HepG2 (cell line): ENCODE data around the gene FAM171A2. TPM values are rescaled to one million over a fixed set of nuclear protein-coding genes. Genes with fewer than 3 reads are reported as not detected.

Experiments
- ATAC-seq: fragments of 200-7000 bp; cut with Tn5 transposase; 3 replicates; pipeline ENCODE4 v1.9.1; 2020; ENCODE audit warnings: mild to moderate bottlenecking, moderate library complexity
- BruUV-seq: library from RNA; stranded (reverse); fragments of 400-500 nt; replicated peaks from 2 replicates; lab custom pipeline; 2021; lab: Mats Ljungman, UMichigan
- CTCF ChIA-PET: fragments of 300-600 bp; formaldehyde crosslinking; extraction: SDS; loops from one replicate; lab custom pipeline; 2021; ENCODE audit warnings: low total read pairs, inconsistent platforms, low intra/inter-chr PET ratio; lab: Yijun Ruan, JAX
- POLR2A ChIA-PET: fragments of 350-600 bp; sonication (Branson Sonifier 250); formaldehyde crosslinking; loops from one replicate; lab custom pipeline; 2020; ENCODE audit warnings: antibody characterized with exemption, inconsistent platforms; lab: Yijun Ruan, JAX
- DNase-seq: peaks from one replicate; pipeline ENCODE4 v3.0.0-alpha.2; 2015; ENCODE audit warnings: low spot score
- FAIRE-seq: peaks from 3 replicates; lab custom pipeline; 2011; peaks lifted over from hg19 to GRCh38; lab: Jason Lieb, UNC
- H2AFZ ChIP-seq: one replicate; pipeline ENCODE4 v1.6.1; 2011; ENCODE audit warnings: low read length, inconsistent platforms
- H3K27ac ChIP-seq: fragments of 300-600 bp; 3 replicates; pipeline ENCODE4 v1.8.0; 2011; ENCODE audit warnings: mixed run types, mild to moderate bottlenecking, mixed read lengths, low read length, inconsistent platforms; ENCODE audit not compliant: insufficient read depth; ENCODE audit errors: extremely low read length
- H3K27me3 ChIP-seq, 2 experiments: fragments of 200-600 bp in 1 of 2; 2 replicates in 1 of 2; 3 replicates in 1 of 2; pipeline versions ENCODE4 v1.6.0 to v1.8.0; 2011; ENCODE audit warnings: low read length in 2 of 2, mild to moderate bottlenecking in 2 of 2, moderate library complexity in 2 of 2, inconsistent platforms in 1 of 2; ENCODE audit not compliant: insufficient read depth in 2 of 2, control insufficient read depth in 1 of 2
- H3K36me3 ChIP-seq, 2 experiments: fragments of 200-600 bp in 1 of 2; replicated peaks in 1 of 2; 2 replicates in 1 of 2; 3 replicates in 1 of 2; pipeline versions ENCODE4 v1.5.1 to v1.8.0; 2011; ENCODE audit warnings: low read length in 2 of 2, inconsistent platforms in 1 of 2; ENCODE audit not compliant: insufficient read depth in 2 of 2, control insufficient read depth in 1 of 2
- H3K4me1 ChIP-seq: 2 replicates; pipeline ENCODE4 v1.5.1; 2012; ENCODE audit warnings: low read length, inconsistent platforms; ENCODE audit not compliant: insufficient read depth
- H3K4me2 ChIP-seq: 2 replicates; pipeline ENCODE4 v1.6.0; 2011; ENCODE audit warnings: low read depth, low read length, inconsistent platforms
- H3K4me3 ChIP-seq, 3 experiments: fragments of 200-600 bp in 1 of 3; sonication (generic), shearing (Covaris generic) in 1 of 3; replicated peaks in 1 of 3; 2 replicates each; pipeline ENCODE4 v1.5.1; 2011 to 2016; ENCODE audit warnings: low read length in 3 of 3, inconsistent platforms in 2 of 3, low read depth in 2 of 3, mild to moderate bottlenecking in 2 of 3, control low read depth in 1 of 3, mixed read lengths in 1 of 3; ENCODE audit not compliant: insufficient read depth in 1 of 3
- H3K79me2 ChIP-seq: one replicate; pipeline ENCODE4 v1.6.1; 2011; ENCODE audit warnings: low read length, inconsistent platforms; ENCODE audit not compliant: insufficient read depth
- H3K9ac ChIP-seq: 2 replicates; pipeline ENCODE4 v1.6.0; 2011; ENCODE audit warnings: mild to moderate bottlenecking, low read depth, low read length, inconsistent platforms; ENCODE audit not compliant: insufficient read depth
- H3K9me3 ChIP-seq: 2 replicates; pipeline ENCODE4 v1.5.1; 2012; ENCODE audit warnings: mild to moderate bottlenecking, low read length
- H4K20me1 ChIP-seq: 2 replicates; pipeline ENCODE4 v1.6.0; 2011; ENCODE audit warnings: inconsistent platforms, mild to moderate bottlenecking, low read length, moderate library complexity; ENCODE audit not compliant: insufficient read depth
- ADNP ChIP-seq: sonication (generic); formaldehyde crosslinking; IDR thresholded peaks from 2 replicates; pipeline ENCODE4 v1.4.0; 2020; ENCODE audit warnings: missing genetic modification reagents
- CEBPB ChIP-seq: IDR thresholded peaks from 2 replicates; pipeline ENCODE4 v1.6.1; 2011; ENCODE audit warnings: low read depth, low read length, improper control_type of control experiment, borderline replicate concordance
- GATAD1 ChIP-seq: IDR thresholded peaks from 2 replicates; pipeline ENCODE4 v1.6.1; 2016; ENCODE audit warnings: missing genetic modification reagents, missing compliant biosample characterization
- HIVEP1 ChIP-seq: sonication (generic); formaldehyde crosslinking; IDR thresholded peaks from 2 replicates; pipeline ENCODE4 v1.4.0; 2020; ENCODE audit warnings: mild to moderate bottlenecking, missing genetic modification reagents
- HNRNPK ChIP-seq: fragments of 200-400 bp; formaldehyde crosslinking; IDR thresholded peaks from 2 replicates; pipeline ENCODE4 v1.6.1; 2018; ENCODE audit warnings: low read length, low read depth, moderate library complexity, mild to moderate bottlenecking; ENCODE audit not compliant: poor library complexity, severe bottlenecking
- PTBP1 ChIP-seq: fragments of 200-400 bp; formaldehyde crosslinking; IDR thresholded peaks from 2 replicates; pipeline ENCODE4 v1.6.1; 2018; ENCODE audit warnings: low read length, low read depth; ENCODE audit not compliant: poor library complexity, severe bottlenecking
- RAD51 ChIP-seq: fragments of 450-650 bp; IDR thresholded peaks from 2 replicates; pipeline ENCODE4 v1.6.1; 2016; ENCODE audit warnings: borderline replicate concordance
- SAP130 ChIP-seq: IDR thresholded peaks from 2 replicates; pipeline ENCODE4 v1.6.1; 2016; ENCODE audit warnings: low read depth
- SMARCE1 ChIP-seq: fragments of 450-650 bp; IDR thresholded peaks from 2 replicates; pipeline ENCODE4 v1.6.1; 2017; ENCODE audit warnings: borderline replicate concordance
- STAG1 ChIP-seq: sonication (generic); formaldehyde crosslinking; IDR thresholded peaks from 2 replicates; pipeline ENCODE4 v1.4.0; 2020; ENCODE audit warnings: missing genetic modification reagents
- TBX2 ChIP-seq: sonication (generic); formaldehyde crosslinking; IDR thresholded peaks from 2 replicates; pipeline ENCODE4 v1.5.0; 2020; ENCODE audit warnings: missing genetic modification reagents, mild to moderate bottlenecking, borderline replicate concordance
- ZMYM3 ChIP-seq: sonication (generic); formaldehyde crosslinking; IDR thresholded peaks from 2 replicates; pipeline ENCODE4 v1.5.1; 2020; ENCODE audit warnings: mild to moderate bottlenecking, missing genetic modification reagents
- ZNF781 ChIP-seq: sonication (generic); formaldehyde crosslinking; IDR thresholded peaks from 2 replicates; pipeline ENCODE4 v1.5.1; 2020; ENCODE audit warnings: borderline replicate concordance, mild to moderate bottlenecking, missing genetic modification reagents; ENCODE audit errors: not compliant biosample characterization
- WGBS: methylation state at CpG from one replicate; pipeline ENCODE4 v1.1.6; 2017; ENCODE audit warnings: low lambda C conversion rate; 5-methylcytosine and 5-hydroxymethylcytosine counted together
- in situ Hi-C: cut with HindIII; loops from 2 replicates; pipeline ENCODE4 v1.10.0; 2017; ENCODE audit warnings: low pct_unique_long_range_greater_than_20kb; ENCODE audit not compliant: extremely low pct_ligation_motif_present
- intact Hi-C: fragments of 100-400 bp; cut with micrococcal nuclease; formaldehyde crosslinking; loops from one replicate; pipeline ENCODE4 v1.10.0; 2022; ENCODE audit not compliant: unreplicated experiment
- polyA plus RNA-seq, 8 experiments: library from polyadenylated mRNA; depleted of rRNA in 3 of 8; stranded (reverse) in 7 of 8; unstranded in 1 of 8; fragments of >200 nt; fragmentation: Illumina TruSeq in 4 of 8; extraction: Trizol in 4 of 8; gene quantifications; 2 replicates each; pipeline versions ENCODE4 v1.2.1 to v1.2.3, GENCODE V29; 2011 to 2016; ENCODE audit warnings: low read depth in 4 of 8, missing spikeins in 1 of 8, mixed read lengths in 1 of 8; ENCODE audit not compliant: insufficient read depth in 1 of 8
- total RNA-seq, 5 experiments: library from RNA; depleted of rRNA; stranded (reverse); fragments of >200 nt; fragmentation: Illumina TruSeq; extraction: Trizol; gene quantifications; 2 replicates each; pipeline ENCODE4 v1.2.3, GENCODE V29; 2016; ENCODE audit warnings: low read depth in 1 of 5
- TF ChIP-seq, protein P1 (sequence below): sonication (generic); formaldehyde crosslinking; IDR thresholded peaks from 2 replicates; pipeline ENCODE4 v1.4.0; 2020; ENCODE audit warnings: missing genetic modification reagents, borderline replicate concordance
- TF ChIP-seq, protein P2 (sequence below): sonication (generic); formaldehyde crosslinking; IDR thresholded peaks from 2 replicates; pipeline ENCODE4 v1.5.1; 2020; ENCODE audit warnings: mild to moderate bottlenecking, moderate library complexity, missing genetic modification reagents
- TF ChIP-seq, protein P3 (sequence below): sonication (generic); formaldehyde crosslinking; conservative IDR thresholded peaks from 2 replicates; pipeline ENCODE4 v1.8.1; 2023; ENCODE audit warnings: missing genetic modification reagents

FAM171A2 gene
- total and polyA plus RNA-seq, 2 of the 13 experiments (the other 11 are each of a cell fraction or from before 2014, with no cell fraction given), result 1.8 to 3.6 TPM

DNA sequence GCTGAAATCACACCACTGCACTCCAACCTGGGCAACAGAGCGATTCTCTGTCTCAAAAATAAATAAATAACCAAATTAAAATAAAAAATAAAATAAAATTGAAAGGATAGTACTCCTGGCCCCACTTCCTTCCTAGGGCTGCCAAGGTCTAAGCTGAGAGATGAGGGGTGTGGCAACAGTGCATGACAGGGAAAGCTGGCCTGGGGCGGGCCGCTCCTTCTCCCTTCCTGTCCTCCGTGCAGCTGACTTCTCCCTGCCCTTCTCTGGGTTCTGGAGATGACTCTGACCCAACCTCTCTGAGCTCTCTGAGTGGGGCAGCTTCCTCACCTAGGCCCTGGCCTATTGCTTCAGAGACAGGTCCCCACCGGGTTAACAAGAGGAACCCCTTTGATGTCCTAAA lies 30.3 kb downstream of the FAM171A2 start (continued):
- no peak for TF ChIP-seq RAD51
- TF ChIP-seq CEBPB, result no peak
- TF ChIP-seq ADNP, result no peak
- no peak for TF ChIP-seq PTBP1
- TF ChIP-seq SMARCE1, result no peak

DNA sequence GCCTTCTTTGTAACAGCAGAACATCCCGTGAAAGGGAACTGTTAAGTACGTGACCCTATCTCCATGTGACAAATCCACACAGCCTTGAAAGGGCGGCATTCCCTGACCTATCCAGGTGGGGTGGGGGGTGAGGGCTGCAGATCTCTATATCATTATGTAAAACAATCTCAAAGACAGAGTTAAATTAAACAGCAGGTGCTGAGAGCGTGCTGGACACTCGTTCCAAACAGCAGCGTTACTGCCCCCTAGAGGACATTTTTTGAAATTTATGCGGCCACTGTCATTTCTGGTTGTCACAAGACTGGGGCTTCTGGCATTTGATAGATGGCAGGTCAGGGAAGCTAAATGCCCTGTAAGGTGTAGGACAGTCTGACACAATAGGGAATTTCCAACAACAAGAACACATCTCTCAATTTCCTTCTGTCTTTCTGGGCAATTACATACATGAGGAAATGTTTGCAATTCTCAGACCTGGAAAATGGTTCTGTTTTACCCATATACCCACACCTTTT lies 32.3 kb downstream of the FAM171A2 start:
- no TSS peak for BruUV-seq
- H2AFZ ChIP-seq, result peak overlapping the region; percentile 3
- H3K27ac ChIP-seq, result no peak overlapping the region
- intact Hi-C loops, result no loop called here
- H3K4me2 ChIP-seq, result peak overlapping the region; percentile 64
- CTCF ChIA-PET, result interaction anchor here (0.7 to 2.7 kb wide), 3 partner anchors 15 to 210 kb away, joined by 4 to 6 read pairs (median 5); partner anchors contain the start of gene GRN
- peaks cover 50% of the 10 kb centered on the region for H3K4me1 ChIP-seq
- H3K9ac ChIP-seq, result no peak overlapping the region
- WGBS, result 2% methylated on average over 7 of the region's 7 CpGs
- ATAC-seq (peak; percentile 25; the same call in 2 of the 3 replicates), FAIRE-seq (peak; percentile 86), DNase-seq (peak; percentile 84)
- POLR2A ChIA-PET, result interaction anchor here (2.0 kb wide), 1 partner anchor 14 kb away, joined by 9 read pairs; the partner anchor contains the start of gene GRN
- no peak overlapping the region for H3K4me3 ChIP-seq
- H3K36me3 ChIP-seq, result no peaks in the 10 kb centered on the region
- H3K9me3 ChIP-seq, result no peaks in the 10 kb centered on the region
- H3K79me2 ChIP-seq, result no peaks in the 10 kb centered on the region
- H4K20me1 ChIP-seq, result no peaks in the 10 kb centered on the region
- peaks cover 2 to 29% of the 10 kb centered on the region in 2 experiments; a peak in 4 of 5 replicates for H3K27me3 ChIP-seq
- in situ Hi-C loops, result no loop called here
- TF ChIP-seq ZMYM3 (CRISPR knock-in tag), result 0 out of 2 replicates have a peak, but pooled peaks have one; percentile 32
- TF ChIP-seq, protein P1, sequence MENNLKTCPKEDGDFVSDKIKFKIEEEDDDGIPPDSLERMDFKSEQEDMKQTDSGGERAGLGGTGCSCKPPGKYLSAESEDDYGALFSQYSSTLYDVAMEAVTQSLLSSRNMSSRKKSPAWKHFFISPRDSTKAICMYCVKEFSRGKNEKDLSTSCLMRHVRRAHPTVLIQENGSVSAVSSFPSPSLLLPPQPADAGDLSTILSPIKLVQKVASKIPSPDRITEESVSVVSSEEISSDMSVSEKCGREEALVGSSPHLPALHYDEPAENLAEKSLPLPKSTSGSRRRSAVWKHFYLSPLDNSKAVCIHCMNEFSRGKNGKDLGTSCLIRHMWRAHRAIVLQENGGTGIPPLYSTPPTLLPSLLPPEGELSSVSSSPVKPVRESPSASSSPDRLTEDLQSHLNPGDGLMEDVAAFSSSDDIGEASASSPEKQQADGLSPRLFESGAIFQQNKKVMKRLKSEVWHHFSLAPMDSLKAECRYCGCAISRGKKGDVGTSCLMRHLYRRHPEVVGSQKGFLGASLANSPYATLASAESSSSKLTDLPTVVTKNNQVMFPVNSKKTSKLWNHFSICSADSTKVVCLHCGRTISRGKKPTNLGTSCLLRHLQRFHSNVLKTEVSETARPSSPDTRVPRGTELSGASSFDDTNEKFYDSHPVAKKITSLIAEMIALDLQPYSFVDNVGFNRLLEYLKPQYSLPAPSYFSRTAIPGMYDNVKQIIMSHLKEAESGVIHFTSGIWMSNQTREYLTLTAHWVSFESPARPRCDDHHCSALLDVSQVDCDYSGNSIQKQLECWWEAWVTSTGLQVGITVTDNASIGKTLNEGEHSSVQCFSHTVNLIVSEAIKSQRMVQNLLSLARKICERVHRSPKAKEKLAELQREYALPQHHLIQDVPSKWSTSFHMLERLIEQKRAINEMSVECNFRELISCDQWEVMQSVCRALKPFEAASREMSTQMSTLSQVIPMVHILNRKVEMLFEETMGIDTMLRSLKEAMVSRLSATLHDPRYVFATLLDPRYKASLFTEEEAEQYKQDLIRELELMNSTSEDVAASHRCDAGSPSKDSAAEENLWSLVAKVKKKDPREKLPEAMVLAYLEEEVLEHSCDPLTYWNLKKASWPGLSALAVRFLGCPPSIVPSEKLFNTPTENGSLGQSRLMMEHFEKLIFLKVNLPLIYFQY (CRISPR knock-in tag), result 0 out of 2 replicates have a peak, but pooled peaks have one; percentile 17
- TF ChIP-seq HNRNPK, result no peak
- TF ChIP-seq, protein P2, sequence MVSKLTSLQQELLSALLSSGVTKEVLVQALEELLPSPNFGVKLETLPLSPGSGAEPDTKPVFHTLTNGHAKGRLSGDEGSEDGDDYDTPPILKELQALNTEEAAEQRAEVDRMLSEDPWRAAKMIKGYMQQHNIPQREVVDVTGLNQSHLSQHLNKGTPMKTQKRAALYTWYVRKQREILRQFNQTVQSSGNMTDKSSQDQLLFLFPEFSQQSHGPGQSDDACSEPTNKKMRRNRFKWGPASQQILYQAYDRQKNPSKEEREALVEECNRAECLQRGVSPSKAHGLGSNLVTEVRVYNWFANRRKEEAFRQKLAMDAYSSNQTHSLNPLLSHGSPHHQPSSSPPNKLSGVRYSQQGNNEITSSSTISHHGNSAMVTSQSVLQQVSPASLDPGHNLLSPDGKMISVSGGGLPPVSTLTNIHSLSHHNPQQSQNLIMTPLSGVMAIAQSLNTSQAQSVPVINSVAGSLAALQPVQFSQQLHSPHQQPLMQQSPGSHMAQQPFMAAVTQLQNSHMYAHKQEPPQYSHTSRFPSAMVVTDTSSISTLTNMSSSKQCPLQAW (CRISPR knock-in tag), result 0 out of 2 replicates have a peak, but pooled peaks have one; percentile 16
- TF ChIP-seq, protein P3, sequence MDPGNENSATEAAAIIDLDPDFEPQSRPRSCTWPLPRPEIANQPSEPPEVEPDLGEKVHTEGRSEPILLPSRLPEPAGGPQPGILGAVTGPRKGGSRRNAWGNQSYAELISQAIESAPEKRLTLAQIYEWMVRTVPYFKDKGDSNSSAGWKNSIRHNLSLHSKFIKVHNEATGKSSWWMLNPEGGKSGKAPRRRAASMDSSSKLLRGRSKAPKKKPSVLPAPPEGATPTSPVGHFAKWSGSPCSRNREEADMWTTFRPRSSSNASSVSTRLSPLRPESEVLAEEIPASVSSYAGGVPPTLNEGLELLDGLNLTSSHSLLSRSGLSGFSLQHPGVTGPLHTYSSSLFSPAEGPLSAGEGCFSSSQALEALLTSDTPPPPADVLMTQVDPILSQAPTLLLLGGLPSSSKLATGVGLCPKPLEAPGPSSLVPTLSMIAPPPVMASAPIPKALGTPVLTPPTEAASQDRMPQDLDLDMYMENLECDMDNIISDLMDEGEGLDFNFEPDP (CRISPR knock-in tag), result 0 out of 2 replicates have a peak, but pooled peaks have one; percentile 43
- peak; percentile 77 for TF ChIP-seq STAG1
- TF ChIP-seq ZNF781 (CRISPR knock-in tag), result no peak
- TF ChIP-seq GATAD1 (CRISPR knock-in tag), result 0 out of 2 replicates have a peak, but pooled peaks have one; percentile 29
- peak; percentile 52; the same call in 1 of the 2 replicates for TF ChIP-seq SAP130 (CRISPR knock-in tag)
- peak; percentile 45; the same call in 1 of the 2 replicates for TF ChIP-seq TBX2 (CRISPR knock-in tag)
- TF ChIP-seq HIVEP1 (CRISPR knock-in tag), result 0 out of 2 replicates have a peak, but pooled peaks have one; percentile 25
